Measurements from ENCODE around the gene MAGI2. TPM values are rescaled to one million over a fixed set of nuclear protein-coding genes. Genes with fewer than 3 reads are reported as not detected.

Gene MAGI2
- total RNA-seq, 1 donor from 2014 or later = 4.0 TPM

DNA sequence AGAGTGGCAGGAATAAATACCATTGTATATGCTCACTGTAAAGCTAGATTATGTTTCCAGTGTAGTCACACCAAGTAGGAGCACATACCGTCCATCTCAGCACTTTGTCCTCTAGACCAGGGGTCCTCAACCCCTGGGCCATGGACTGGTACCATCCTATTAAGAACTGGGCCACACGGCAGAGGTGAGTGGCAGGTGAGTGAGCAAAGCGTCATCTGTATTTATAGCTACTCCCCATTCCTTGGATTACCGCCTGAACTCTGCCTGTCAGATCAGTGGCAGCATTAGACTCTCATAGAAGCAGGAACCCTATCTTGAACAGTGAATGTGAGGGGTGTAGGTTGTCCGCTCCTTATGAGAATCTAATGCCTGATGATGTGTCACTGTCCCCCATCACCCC is 735.3 kb downstream of the MAGI2 start:
- TF ChIP-seq, protein P1, sequence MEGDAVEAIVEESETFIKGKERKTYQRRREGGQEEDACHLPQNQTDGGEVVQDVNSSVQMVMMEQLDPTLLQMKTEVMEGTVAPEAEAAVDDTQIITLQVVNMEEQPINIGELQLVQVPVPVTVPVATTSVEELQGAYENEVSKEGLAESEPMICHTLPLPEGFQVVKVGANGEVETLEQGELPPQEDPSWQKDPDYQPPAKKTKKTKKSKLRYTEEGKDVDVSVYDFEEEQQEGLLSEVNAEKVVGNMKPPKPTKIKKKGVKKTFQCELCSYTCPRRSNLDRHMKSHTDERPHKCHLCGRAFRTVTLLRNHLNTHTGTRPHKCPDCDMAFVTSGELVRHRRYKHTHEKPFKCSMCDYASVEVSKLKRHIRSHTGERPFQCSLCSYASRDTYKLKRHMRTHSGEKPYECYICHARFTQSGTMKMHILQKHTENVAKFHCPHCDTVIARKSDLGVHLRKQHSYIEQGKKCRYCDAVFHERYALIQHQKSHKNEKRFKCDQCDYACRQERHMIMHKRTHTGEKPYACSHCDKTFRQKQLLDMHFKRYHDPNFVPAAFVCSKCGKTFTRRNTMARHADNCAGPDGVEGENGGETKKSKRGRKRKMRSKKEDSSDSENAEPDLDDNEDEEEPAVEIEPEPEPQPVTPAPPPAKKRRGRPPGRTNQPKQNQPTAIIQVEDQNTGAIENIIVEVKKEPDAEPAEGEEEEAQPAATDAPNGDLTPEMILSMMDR (IDR thresholded peaks at IDR 0.05) = no peak
- H3K9me3 ChIP-seq = no peaks in the 10 kb centered on the region
- no peaks in the 10 kb centered on the region for H3K27me3 ChIP-seq
- H3K36me3 ChIP-seq = no peaks in the 10 kb centered on the region
- intact Hi-C loops (cut with DNase I) = no loop called here
- H3K4me3 ChIP-seq = no peak overlapping the region
- no peak for DNase-seq (ENCODE audit: low spot score in 2 of 2)
- peaks cover 0 to 6% of the 10 kb centered on the region in 2 donors for H3K4me1 ChIP-seq
- no peak overlapping the region for H3K27ac ChIP-seq

DNA sequence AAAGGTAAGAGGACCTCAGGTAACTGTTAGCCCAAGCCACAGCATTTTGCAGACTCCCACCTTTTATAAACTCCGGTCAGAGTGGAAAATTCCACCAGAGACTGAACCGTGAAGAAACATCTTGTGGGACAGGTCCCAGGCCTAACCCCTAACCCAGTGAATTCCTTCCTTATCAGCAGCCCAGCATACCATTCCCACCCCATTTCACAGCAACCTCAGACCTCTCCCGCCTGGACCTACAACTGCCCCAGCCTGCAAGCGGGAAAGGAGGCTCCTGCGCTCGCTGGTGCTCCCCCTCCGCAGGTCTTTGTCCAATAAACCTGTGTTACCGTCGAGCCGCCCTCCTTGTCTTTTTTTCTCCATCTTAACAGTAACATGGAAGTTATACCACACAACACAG is 736.6 kb downstream of the MAGI2 start:
- Histone ChIP-seq H3K4me3 (no peak overlapping the region), H3K27ac (no peak overlapping the region), H3K9me3 (no peaks in the 10 kb centered on the region), H3K27me3 (no peaks in the 10 kb centered on the region), H3K4me1 (peaks cover 0 to 6% of the 10 kb centered on the region in 2 donors), H3K36me3 (no peaks in the 10 kb centered on the region)
- no peak for DNase-seq (ENCODE audit: low spot score in 2 of 2)
- intact Hi-C loops (cut with DNase I) = no loop called here
- TF ChIP-seq, protein P1 (IDR thresholded peaks at IDR 0.05) = no peak

DNA sequence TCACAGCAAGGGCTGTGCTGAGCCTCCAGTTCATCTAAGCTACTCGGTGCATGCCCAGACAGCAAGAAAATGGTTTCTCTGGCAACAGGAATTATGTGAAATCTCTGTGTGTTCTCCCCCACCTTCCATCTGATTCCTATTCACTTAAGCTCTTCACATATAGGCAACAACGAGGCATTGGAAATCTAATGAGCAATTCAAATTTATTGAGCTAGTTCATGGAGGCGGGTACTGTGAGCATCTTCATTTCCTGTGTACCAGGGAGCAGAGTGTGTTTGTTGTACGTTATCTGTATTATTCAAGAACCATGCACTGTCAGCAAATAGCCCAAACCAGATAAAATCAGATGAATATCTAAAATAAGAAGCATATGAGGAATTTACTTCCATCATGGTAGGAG is 739.1 kb downstream of the MAGI2 start:
- TF ChIP-seq, protein P1 (IDR thresholded peaks at IDR 0.05) = no peak
- Histone ChIP-seq H3K27ac (no peak overlapping the region), H3K27me3 (no peaks in the 10 kb centered on the region), H3K4me1 (peaks cover 0 to 6% of the 10 kb centered on the region in 2 donors), H3K9me3 (no peaks in the 10 kb centered on the region), H3K36me3 (no peaks in the 10 kb centered on the region), H3K4me3 (no peak overlapping the region)
- no peak for DNase-seq (ENCODE audit: low spot score in 2 of 2)
- intact Hi-C loops (cut with DNase I) = no loop called here

DNA sequence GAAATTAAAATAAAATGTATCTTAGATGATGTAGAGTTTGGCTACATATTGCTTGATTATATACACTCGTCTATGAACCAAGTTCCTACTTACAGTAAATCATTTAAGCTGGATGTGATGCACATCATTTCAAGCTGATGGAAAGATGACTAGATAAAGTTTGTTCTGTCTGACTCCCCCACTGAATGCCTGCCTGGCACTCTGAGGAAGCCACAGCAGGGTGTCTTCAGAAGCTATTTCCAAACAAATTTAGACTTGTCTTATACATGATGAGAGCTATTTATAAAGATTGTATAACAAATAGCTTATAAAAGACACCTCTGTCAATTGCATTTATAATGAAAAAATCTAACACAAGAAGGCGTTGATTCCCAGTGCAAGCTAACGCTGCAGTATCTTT is 741.4 kb downstream of the MAGI2 start:
- no peaks in the 10 kb centered on the region for H3K36me3 ChIP-seq
- no peak overlapping the region for H3K4me3 ChIP-seq
- no peaks in the 10 kb centered on the region for H3K27me3 ChIP-seq
- no peaks in the 10 kb centered on the region for H3K9me3 ChIP-seq
- H3K27ac ChIP-seq = no peak overlapping the region
- TF ChIP-seq, protein P1 (IDR thresholded peaks at IDR 0.05) = no peak
- intact Hi-C loops (cut with DNase I) = no loop called here
- peaks cover 0 to 6% of the 10 kb centered on the region in 2 donors for H3K4me1 ChIP-seq
- DNase-seq (ENCODE audit: low spot score in 2 of 2) = no peak

DNA sequence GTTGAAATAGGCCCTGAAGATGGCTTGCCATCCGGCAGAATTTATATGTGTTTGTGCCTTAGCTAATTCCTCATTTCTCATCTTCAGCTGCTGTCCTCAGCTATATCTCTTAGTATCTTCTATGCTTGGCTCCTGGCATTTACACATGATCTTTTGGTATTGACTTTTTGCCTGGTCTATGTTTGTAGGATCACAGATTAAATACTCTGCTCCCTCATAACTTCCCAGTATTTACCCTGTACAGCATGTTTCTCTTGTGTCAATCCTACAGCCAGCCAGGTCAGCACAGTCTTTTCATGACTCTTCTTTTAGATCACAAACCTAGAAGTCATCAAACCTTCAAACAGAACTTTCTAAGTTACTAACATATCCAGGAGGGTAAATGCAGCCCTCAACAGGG is 743.8 kb downstream of the MAGI2 start:
- Histone ChIP-seq H3K27ac (no peak overlapping the region), H3K4me3 (no peak overlapping the region), H3K9me3 (no peaks in the 10 kb centered on the region), H3K27me3 (no peaks in the 10 kb centered on the region), H3K36me3 (no peaks in the 10 kb centered on the region), H3K4me1 (peaks cover 0 to 6% of the 10 kb centered on the region in 2 donors)
- no peak for DNase-seq (ENCODE audit: low spot score in 2 of 2)
- intact Hi-C loops (cut with DNase I) = loop anchor here (5.0 kb wide), 1 partner anchor 58 kb away; no protein-coding TSS in a partner anchor
- TF ChIP-seq, protein P1 (IDR thresholded peaks at IDR 0.05) = no peak

DNA sequence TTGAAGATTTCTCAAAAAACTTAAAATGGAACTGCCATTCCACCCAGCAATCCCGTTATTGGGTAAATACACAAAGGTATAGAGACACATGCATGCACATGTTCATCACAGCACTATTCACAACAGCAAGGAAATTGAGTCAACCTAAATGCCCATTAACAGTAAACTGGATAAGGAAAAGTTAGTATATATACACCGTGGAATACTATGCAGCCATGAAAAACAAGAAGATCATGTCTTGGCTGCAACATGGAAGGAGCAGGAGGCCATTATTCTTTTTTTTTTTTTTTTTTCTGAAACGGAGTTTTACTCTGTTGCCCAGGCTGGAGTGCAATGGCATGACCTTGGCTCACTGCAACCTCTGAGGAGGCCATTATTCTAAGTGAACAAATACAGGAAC is 749.0 kb downstream of the MAGI2 start:
- H3K4me1 ChIP-seq = peaks cover 3 to 6% of the 10 kb centered on the region in 2 donors
- no peaks in the 10 kb centered on the region for H3K36me3 ChIP-seq
- no peaks in the 10 kb centered on the region for H3K9me3 ChIP-seq
- H3K27me3 ChIP-seq = no peaks in the 10 kb centered on the region
- H3K27ac ChIP-seq = no peak overlapping the region
- intact Hi-C loops (cut with DNase I) = loop anchor here (5.0 kb wide), 1 partner anchor 687 kb away; no protein-coding TSS in a partner anchor
- H3K4me3 ChIP-seq = no peak overlapping the region
- TF ChIP-seq, protein P1 (IDR thresholded peaks at IDR 0.05) = no peak
- DNase-seq (ENCODE audit: low spot score in 2 of 2) = no peak

All from ascending aorta (tissue), 2 donors.